Vagina (tissue), 2 donors: Measurements from ENCODE around the gene SPAG16. TPM values are rescaled to one million over a fixed set of nuclear protein-coding genes. Genes with fewer than 3 reads are reported as not detected.

Experiments
- DNase-seq, 2 donors: peaks; one replicate each; pipeline ENCODE4 v3.0.0-alpha.2; 2017; ENCODE audit errors: extremely low spot score in 2 of 2
- H3K27ac ChIP-seq: fragments of 200-600 bp; sonication (generic); one replicate; pipeline ENCODE4 v1.5.1; 2019
- H3K27me3 ChIP-seq: fragments of 200-600 bp; sonication (generic); one replicate; pipeline ENCODE4 v1.5.1; 2019
- H3K36me3 ChIP-seq, 2 donors: fragments of 200-600 bp; sonication (generic); one replicate each; pipeline ENCODE4 v1.5.1; 2017 to 2019
- H3K4me1 ChIP-seq: fragments of 200-600 bp; sonication (generic); one replicate; pipeline ENCODE4 v1.5.1; 2019
- H3K4me3 ChIP-seq, 2 donors: fragments of 200-600 bp; sonication (generic); 1 replicate in 1 of 2; 2 replicates in 1 of 2; pipeline ENCODE4 v1.5.1; 2016 to 2019
- H3K9me3 ChIP-seq: fragments of 200-600 bp; sonication (generic); one replicate; pipeline ENCODE4 v1.5.1; 2019
- CTCF ChIP-seq, 3 experiments: fragments of 450-650 bp in 2 of 3; fragments of 200-600 bp in 1 of 3; sonication (generic) in 1 of 3; IDR thresholded peaks; one replicate each; pipeline ENCODE4 v1.5.1; 2017 to 2019; ENCODE audit warnings: antibody characterized with exemption in 3 of 3, mild to moderate bottlenecking in 2 of 3, moderate library complexity in 2 of 3
- POLR2A ChIP-seq, 2 donors: fragments of 450-650 bp; IDR thresholded peaks; one replicate each; pipeline ENCODE4 v1.6.1; 2017; ENCODE audit warnings: antibody characterized with exemption in 2 of 2, mild to moderate bottlenecking in 2 of 2, moderate library complexity in 2 of 2
- POLR2AphosphoS5 ChIP-seq, 2 donors: sonication (generic); formaldehyde crosslinking; IDR thresholded peaks; one replicate each; pipeline ENCODE4 v1.9.0; 2017; ENCODE audit warnings: antibody characterized with exemption in 2 of 2, mild to moderate bottlenecking in 2 of 2, low read depth in 1 of 2; ENCODE audit not compliant: insufficient read depth in 1 of 2
- intact Hi-C: fragments of 100-400 bp; cut with DNase I; formaldehyde crosslinking; loops from one replicate; pipeline ENCODE4 v1.15.1; 2023
- total RNA-seq: library from RNA; depleted of rRNA; stranded (reverse); fragments of >200 nt; gene quantifications from one replicate; pipeline ENCODE4 v1.2.3, GENCODE V29; 2016

SPAG16 gene
- total RNA-seq, 1 donor from 2014 or later: 30.2 TPM

DNA sequence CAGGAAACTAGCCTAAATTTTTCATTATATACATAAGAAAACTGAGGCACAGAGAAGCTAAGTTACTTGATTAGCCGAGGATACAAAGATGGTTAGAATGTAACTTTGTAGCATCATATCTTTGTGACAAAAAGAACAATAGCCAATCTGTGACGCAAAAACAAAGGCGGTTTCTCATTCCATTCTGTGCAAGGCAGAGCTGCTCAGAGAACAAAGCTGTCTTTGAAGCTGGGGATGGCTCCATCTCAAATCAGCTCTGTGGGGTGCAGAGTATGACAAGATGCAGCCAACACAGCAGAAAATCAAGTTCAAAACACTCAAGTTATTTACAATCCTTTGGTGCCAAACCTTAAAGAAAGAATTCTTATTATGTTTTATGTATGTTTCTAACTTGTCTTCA, 1044.7 kb downstream of the SPAG16 start:
- no peak overlapping the region for H3K27ac ChIP-seq
- no peak for DNase-seq
- no peaks in the 10 kb centered on the region for H3K27me3 ChIP-seq
- no peak overlapping the region for H3K4me3 ChIP-seq
- H3K36me3 ChIP-seq: no peaks in the 10 kb centered on the region
- no peaks in the 10 kb centered on the region for H3K9me3 ChIP-seq
- no peak for TF ChIP-seq CTCF (IDR thresholded peaks at IDR 0.05)
- no peak for TF ChIP-seq POLR2AphosphoS5 (IDR thresholded peaks at IDR 0.05; ENCODE audit: insufficient read depth in 1 of 2, low read depth in 1 of 2)
- TF ChIP-seq POLR2A (IDR thresholded peaks at IDR 0.05): no peak
- no peaks in the 10 kb centered on the region for H3K4me1 ChIP-seq
- intact Hi-C loops: no loop called here

GRCh38 chr2:214341646-214342045, 1057.4 kb downstream of the SPAG16 start:
- intact Hi-C loops: no loop called here
- DNase-seq: no peak
- no peak overlapping the region for H3K27ac ChIP-seq
- no peaks in the 10 kb centered on the region for H3K36me3 ChIP-seq
- H3K27me3 ChIP-seq: no peaks in the 10 kb centered on the region
- no peaks in the 10 kb centered on the region for H3K4me1 ChIP-seq
- TF ChIP-seq POLR2A (IDR thresholded peaks at IDR 0.05) (no peak), POLR2AphosphoS5 (IDR thresholded peaks at IDR 0.05; ENCODE audit: insufficient read depth in 1 of 2, low read depth in 1 of 2) (no peak), CTCF (IDR thresholded peaks at IDR 0.05) (no peak)
- no peak overlapping the region for H3K4me3 ChIP-seq
- H3K9me3 ChIP-seq: no peaks in the 10 kb centered on the region

- no peaks in the 10 kb centered on the region for H3K36me3 ChIP-seq
- intact Hi-C loops: no loop called here
- TF ChIP-seq POLR2A (IDR thresholded peaks at IDR 0.05): no peak
- TF ChIP-seq CTCF (IDR thresholded peaks at IDR 0.05): no peak
- TF ChIP-seq POLR2AphosphoS5 (IDR thresholded peaks at IDR 0.05; ENCODE audit: insufficient read depth in 1 of 2, low read depth in 1 of 2): no peak
- no peak overlapping the region for H3K4me3 ChIP-seq
- no peaks in the 10 kb centered on the region for H3K27me3 ChIP-seq
- H3K4me1 ChIP-seq: no peaks in the 10 kb centered on the region
- DNase-seq: no peak
- H3K27ac ChIP-seq: no peak overlapping the region
- no peaks in the 10 kb centered on the region for H3K9me3 ChIP-seq
Observed at GRCh38 chr2:214358506-214358905, 1074.2 kb downstream of the SPAG16 start.

GRCh38 chr2:214361116-214361515, 1076.9 kb downstream of the SPAG16 start:
- intact Hi-C loops: no loop called here
- no peak for DNase-seq
- Histone ChIP-seq H3K4me3 (no peak overlapping the region), H3K27ac (no peak overlapping the region), H3K4me1 (no peaks in the 10 kb centered on the region), H3K27me3 (no peaks in the 10 kb centered on the region), H3K9me3 (no peaks in the 10 kb centered on the region), H3K36me3 (no peaks in the 10 kb centered on the region)
- TF ChIP-seq CTCF (IDR thresholded peaks at IDR 0.05) (no peak), POLR2A (IDR thresholded peaks at IDR 0.05) (no peak), POLR2AphosphoS5 (IDR thresholded peaks at IDR 0.05; ENCODE audit: insufficient read depth in 1 of 2, low read depth in 1 of 2) (no peak)

DNA sequence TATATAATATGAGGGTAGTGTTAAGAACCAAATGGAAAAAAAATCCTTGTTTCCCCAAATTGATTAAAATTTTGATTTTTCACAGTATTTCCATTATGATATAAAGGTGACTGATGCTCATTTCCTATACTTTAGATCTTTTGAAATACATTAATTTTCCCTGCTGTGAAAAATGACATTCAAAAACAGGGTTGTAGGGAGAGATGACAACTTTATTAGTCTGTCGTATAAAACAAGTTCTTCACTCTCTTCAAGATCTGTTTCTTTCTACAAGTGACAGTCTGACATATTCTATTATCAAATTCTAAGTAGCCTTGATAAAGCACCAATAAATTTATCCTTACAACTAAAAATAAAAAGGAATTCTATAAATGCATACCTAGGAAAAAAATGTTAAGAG, 1081.3 kb downstream of the SPAG16 start:
- intact Hi-C loops: no loop called here
- no peak for TF ChIP-seq POLR2AphosphoS5 (IDR thresholded peaks at IDR 0.05; ENCODE audit: insufficient read depth in 1 of 2, low read depth in 1 of 2)
- no peak for TF ChIP-seq CTCF (IDR thresholded peaks at IDR 0.05)
- no peak for TF ChIP-seq POLR2A (IDR thresholded peaks at IDR 0.05)
- Histone ChIP-seq H3K4me3 (no peak overlapping the region), H3K27me3 (no peaks in the 10 kb centered on the region), H3K27ac (no peak overlapping the region), H3K4me1 (no peaks in the 10 kb centered on the region), H3K9me3 (no peaks in the 10 kb centered on the region), H3K36me3 (no peaks in the 10 kb centered on the region)
- DNase-seq: no peak
